Posterior cingulate gyrus (tissue), 11 donors: ENCODE measurements around the gene KCTD17.
A peak's percentile ranks its signal among the peaks of the same experiment; 100 is the strongest.

ENCODE experiments used
- DNase-seq, 10 donors: peaks; one replicate each; pipeline versions ENCODE4 v3.0.0 to v3.0.0-alpha.2; 2020 to 2021; ENCODE audit warnings: mixed read lengths in 3 of 10
- intact Hi-C: fragments of 100-400 bp; cut with DNase I; formaldehyde crosslinking; loops from one replicate; pipeline ENCODE4 v1.15.1; 2023

Gene KCTD17

DNA sequence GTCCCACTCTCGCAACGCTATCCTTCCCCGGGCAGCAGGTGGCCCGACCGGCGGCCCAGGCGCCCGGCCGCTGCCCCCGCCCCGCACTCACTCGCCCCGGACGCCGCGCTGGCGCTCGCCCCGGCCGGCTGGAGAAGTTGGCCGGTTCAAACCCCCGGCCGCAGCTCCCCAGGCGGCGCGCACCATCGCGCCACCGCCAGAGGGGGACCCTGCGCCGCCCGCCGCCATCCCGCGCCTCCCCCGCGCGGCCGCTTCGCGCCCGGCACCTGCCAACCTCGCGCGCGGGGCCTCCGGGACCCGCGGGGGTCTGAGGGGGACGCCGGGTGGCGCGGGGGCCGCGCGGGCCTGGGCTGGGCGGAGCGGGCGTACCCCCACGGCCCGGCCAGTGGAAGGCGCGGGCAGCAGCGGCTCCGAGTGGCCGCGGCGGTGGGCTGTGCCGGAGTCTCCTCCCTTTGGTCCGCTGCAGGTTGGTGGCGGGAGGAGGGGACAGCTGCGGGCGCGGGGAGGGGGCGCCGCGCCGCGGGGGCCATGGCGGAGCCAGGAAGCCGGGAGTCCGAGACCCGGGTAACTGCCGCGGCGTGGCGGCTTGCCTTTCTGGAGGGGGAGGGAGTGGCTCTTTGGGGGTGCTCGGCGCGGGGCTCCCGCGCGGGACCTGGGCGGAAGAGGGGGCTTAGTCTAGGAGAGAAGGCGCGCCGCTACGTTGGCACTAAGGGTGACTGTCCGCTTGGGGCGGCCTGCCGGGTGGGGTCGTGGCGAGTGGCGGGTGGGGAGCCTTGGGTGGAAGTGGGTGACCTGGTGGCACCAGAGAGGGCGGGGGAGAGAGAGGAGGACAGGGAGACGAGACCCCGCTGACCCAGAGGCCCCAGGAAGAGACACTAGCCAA is 32.0 kb upstream of the KCTD17 start, which contains the start of the genes MPST and TST:
Gene MPST (plus strand): TSS at position 434 of the 883 bp plus-strand sequence. CDS start 95 bp downstream, at position 529.
Gene TST (minus strand): TSS at position 139 of the 883 bp plus-strand sequence. CDS start 715 bp downstream, outside the sequence.
- peak; percentile 70 to 97 (median 80) for DNase-seq
- intact Hi-C loops: no loop called here

- peak in 1 of 10 donors; percentile 84 for DNase-seq
- intact Hi-C loops: no loop called here
Measured at GRCh38 chr22:37020192-37020479, 31.4 kb upstream of the KCTD17 start.

DNA sequence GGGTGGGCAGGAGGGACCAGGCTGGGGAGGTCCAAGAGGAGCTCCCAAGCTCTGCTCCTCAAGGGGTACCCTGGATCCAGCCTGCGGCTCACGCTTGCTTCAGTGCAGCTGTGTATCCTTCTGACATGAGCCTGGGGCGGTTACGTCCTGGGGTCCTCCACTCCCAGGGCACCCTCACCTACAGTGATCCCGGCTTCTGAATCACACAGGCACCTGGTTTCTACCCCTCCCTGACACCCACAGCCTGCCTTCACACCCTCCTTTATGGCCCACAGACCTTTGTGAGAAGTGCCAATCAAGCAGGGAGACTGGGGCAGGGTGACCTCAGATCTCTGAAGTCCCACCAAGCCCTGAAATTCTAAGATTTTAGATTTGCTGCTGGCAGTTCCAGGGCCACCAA is 30.5 kb upstream of the KCTD17 start:
- intact Hi-C loops: no loop called here
- DNase-seq: peak in 2 of 10 donors; percentile 49 to 58

DNA sequence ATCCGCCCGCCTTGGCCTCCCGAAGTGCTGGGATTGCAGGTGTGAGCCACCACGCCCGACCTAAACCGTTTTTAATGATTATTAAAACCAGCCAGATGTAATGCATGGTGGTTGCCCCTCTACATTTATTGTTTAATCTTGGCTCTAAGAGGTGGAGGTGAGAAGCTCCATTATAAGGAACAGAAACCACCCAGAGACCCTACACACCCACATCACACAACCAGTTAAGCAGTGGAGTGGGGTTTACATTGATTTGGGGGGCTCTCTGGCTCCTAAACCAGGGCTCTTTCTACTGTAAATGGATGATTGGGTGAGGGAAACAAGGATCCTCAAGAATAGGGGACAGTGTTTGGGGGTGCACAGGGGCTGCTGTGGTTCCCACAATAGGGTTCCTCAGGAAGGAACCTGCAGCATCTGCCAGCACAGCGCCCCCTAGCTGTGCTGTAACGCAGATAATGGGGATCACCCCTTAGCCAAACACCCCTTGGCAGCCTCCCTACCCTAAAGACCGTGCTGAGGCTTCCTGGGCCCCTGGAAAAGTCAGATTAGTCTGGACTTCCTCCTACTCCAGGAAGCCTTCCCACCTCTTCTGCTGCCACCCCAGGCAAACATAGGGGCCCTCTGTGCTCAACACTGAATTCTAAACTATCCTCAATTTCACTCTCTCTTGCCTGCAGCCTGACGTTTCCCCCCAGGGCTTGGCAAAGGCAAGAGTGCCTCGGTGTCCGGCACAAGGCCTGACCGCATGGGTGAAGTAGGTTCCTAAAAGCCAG is 29.6 kb upstream of the KCTD17 start:
- DNase-seq: peak in 7 of 10 donors; percentile 34 to 92 (median 55)
- intact Hi-C loops: no loop called here

GRCh38 chr22:37022483-37023337 is 28.8 kb upstream of the KCTD17 start:
- DNase-seq: peak in 3 of 10 donors; percentile 35 to 78 (median 71)
- intact Hi-C loops: no loop called here

DNA sequence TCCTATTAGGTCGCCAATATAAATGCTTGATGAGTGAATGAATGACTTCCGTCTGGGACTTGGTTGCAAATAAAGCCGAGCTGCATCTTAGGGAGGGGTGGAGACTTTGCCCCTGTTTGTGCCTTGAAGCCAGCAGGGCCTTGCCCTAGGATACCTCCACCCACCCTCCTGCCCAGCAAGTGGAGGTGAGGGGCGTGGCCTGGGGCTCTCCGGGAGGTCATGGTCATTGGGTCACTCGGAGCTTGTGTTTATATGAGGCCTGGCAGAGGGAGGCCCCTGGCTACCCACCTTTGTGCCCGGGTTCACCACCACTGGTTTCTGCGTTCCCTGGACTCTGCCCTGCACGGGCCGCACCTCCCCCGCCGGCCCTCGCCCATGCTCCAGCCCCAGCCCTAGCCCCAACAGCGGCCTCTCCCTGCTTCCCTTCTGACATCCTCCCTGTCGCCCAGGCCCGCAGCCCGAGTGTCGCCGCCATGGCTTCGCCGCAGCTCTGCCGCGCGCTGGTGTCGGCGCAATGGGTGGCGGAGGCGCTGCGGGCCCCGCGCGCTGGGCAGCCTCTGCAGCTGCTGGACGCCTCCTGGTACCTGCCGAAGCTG is 27.7 kb upstream of the KCTD17 start:
- intact Hi-C loops: no loop called here
- peak in 2 of 10 donors; percentile 53 to 83 for DNase-seq

GRCh38 chr22:37024339-37025157 is 27.0 kb upstream of the KCTD17 start:
- peak in 2 of 10 donors; percentile 76 to 80 for DNase-seq
- intact Hi-C loops: no loop called here

- DNase-seq: peak in 1 of 10 donors; percentile 35
Measured at GRCh38 chr22:37025500-37026070, 26.0 kb upstream of the KCTD17 start.

DNA sequence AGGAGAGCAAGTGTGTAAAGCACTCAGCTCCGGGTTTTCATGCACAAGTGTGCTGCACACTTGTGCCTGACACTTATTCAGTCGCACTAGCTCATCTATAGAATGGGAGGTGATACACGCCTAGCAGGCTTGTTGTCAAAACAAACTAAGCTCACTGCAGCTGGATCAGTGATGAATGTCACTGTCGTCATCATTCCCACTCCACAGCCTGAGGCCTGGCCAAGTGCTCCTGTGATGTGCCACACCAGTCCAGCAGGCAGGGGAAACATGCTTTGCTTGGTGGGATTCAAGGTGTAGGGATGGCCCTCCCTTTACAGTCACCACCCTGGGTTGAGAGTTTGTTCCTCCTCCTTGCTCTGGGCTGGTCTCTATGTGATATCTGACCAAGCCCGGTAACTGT is 25.2 kb upstream of the KCTD17 start:
- DNase-seq: peak in 3 of 10 donors; percentile 25 to 84 (median 69)

More at GRCh38 chr22:37025500-37026070, 26.0 kb upstream of the KCTD17 start:
- intact Hi-C loops: no loop called here

DNA sequence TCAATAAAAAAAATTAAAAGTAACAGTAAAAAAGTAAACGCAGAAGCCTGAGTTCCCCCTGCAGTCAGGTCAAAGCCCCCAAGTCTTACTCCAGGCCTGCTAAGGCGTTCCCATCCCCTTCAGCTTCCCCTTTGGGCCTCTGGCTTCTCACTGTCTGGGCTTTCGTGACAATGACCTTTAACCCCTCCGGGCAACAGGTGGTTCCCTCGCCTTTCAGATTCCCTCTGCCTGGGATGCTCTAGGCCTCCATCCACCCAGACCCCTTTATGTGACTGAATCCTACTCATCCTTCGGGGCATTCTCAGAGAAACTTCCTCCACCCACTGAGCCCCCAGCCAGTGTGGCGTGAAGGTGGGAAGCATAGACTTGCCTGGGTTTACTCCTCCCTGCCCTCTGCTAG is 24.0 kb upstream of the KCTD17 start:
- DNase-seq: peak in 2 of 10 donors; percentile 9 to 29
- intact Hi-C loops: no loop called here

More for the DNA sequence above, 25.2 kb upstream of the KCTD17 start:
- intact Hi-C loops: no loop called here

DNA sequence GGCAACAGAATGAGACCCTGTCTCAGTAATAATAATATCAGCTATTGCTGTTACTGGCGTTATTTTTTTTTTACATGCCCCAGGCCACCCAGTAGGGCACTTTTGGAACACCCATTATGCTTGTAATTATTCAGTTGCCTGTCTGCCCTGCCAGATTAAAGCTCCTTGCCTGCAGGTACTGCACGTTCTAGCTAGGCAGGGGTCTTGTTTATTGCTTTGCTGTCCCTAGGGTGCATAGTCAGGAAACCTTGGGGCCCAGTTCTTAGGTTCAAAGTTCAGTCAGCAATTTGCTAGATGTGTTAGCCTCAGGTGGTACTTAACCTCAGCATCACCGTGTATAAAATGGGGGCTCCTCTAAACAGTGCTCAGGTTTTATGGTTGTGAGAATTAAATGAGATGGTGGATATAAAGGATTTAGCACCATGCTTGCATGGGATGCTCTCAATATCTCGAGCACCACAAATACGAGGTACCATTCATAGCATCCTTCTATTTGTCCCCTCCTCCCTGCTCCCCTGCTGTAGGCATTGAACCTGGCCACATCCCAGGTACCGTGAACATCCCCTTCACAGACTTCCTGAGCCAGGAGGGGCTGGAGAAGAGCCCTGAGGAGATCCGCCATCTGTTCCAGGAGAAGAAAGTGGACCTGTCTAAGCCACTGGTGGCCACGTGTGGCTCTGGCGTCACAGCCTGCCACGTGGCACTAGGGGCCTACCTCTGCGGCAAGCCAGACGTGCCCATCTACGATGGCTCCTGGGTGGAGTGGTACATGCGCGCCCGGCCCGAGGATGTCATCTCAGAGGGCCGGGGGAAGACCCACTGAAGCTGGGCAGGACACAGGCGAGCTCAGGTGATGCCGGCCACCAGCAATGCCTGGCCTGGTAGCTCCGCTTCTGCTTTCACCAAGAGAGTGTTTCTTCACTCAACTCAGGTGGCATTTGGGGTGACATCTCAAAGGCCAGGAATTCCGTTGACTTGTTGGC is 22.6 kb upstream of the KCTD17 start:
- DNase-seq: peak in 2 of 10 donors; percentile 28 to 55
- intact Hi-C loops: no loop called here

DNA sequence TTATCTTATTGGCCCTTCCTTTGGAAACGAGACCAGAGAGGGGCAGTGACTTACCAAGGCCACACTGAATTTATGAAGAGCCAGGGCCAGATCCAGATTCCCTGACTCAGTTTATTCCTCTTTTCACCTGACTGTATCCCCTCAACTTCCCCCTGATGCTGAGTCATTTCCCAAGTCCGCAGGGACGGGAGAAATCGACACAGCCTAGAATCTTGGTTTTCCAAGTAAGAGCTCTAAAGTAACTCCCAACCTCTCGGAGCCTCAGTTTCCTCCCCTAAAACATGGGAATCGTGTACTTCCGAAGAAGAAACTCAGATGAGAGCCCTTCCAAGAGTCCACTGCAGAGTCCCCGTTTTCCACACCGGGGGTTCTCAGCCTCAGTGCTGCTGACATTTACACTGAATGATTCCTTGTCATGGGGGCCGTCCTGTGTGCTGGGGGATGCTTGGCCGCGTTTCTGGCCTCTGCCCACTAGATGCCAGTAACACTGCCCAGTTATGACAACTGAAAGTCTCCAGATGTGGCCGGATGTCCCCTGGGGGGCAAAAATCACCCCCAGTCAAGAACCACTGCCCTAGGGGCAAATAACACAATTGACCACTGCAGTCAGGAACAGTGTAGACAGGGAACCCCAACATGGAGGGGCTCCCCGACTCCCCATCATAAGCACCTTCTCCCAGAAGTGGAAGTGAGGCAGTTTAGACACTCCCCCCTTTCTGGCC is 20.8 kb upstream of the KCTD17 start:
- DNase-seq: peak in 1 of 10 donors; percentile 70
- intact Hi-C loops: no loop called here

- DNase-seq: no peak
- intact Hi-C loops: no loop called here
Measured at GRCh38 chr22:37032134-37032534, 19.4 kb upstream of the KCTD17 start.

- DNase-seq: peak in 2 of 10 donors; percentile 39 to 73
- intact Hi-C loops: no loop called here
Measured at GRCh38 chr22:37032535-37033460, 18.7 kb upstream of the KCTD17 start.

DNA sequence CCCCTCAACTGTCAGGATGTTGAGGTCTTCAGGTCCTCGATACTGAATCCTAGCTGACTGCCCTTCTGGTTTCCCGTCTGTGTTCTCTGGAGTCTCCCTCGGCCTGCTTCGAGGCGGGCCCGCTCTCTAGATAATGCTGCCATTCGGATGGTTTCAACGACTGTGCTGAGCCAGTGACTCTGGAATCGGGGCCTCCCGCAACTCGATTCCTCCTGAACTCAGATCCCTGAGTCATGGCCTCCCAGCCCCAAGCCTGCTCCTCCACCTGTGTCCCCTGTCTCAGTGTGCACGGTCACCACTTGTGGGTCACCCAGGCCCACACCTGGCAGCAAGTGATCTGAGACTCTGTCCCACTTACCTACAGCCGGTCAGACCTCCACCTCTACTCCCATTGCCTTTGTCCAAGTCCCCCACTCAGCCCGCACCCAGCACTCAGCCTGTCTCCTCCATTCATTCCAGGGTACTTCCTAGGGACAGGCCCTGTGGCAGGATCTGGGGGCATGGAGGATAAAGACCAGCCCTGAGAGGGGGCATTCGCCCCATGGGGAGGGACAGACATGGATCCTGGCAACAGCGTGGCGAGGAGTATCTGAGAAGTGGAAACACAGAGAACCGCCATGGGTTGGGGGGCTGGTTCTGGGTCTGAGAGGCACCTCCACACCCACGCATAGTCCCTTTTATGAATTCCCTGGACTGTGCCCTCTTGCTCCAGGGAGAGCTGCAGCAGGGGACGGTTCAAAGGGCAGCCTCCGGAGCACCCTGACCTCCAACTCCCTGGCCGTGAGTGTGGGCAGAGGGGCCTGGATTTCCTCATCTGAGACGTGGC is 17.7 kb upstream of the KCTD17 start:
- peak in 2 of 10 donors; percentile 40 to 84 for DNase-seq
- intact Hi-C loops: no loop called here
